ENCODE measurements around the gene GEMIN5. TPM values are rescaled to one million over a fixed set of nuclear protein-coding genes. Genes with fewer than 3 reads are reported as not detected.

GEMIN5 gene
- total RNA-seq, 4 donors from 2014 or later: 16.7 to 20.5 (median 18.9) TPM

DNA sequence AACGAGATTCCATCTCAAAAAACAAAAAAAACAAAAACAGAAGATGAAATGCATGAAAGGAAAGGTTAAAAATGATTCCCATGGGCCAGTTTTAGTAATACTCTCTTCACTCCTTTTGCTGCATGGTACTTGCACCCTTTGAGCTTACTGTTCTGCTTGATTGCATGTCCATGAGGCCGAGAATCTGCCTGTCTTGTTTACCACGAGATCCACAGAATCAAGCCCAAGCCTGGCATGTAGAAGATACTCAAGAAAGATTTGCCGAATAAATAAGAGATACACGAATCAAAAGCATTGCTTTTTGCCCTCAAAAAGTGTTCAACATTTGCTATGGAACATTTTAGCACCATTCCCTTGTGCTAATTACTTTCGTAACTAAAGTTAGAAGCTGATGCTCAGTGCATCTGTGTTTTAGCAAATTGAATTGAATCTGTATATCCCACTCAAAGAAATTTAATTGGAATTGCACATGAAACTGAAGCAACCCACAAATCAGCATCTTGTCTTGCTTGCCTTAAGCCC, 88.7 kb downstream of the GEMIN5 start:
- intact Hi-C loops (cut with DNase I; ENCODE audit: low total_unique reads): no loop called here
- TF ChIP-seq, protein P1, sequence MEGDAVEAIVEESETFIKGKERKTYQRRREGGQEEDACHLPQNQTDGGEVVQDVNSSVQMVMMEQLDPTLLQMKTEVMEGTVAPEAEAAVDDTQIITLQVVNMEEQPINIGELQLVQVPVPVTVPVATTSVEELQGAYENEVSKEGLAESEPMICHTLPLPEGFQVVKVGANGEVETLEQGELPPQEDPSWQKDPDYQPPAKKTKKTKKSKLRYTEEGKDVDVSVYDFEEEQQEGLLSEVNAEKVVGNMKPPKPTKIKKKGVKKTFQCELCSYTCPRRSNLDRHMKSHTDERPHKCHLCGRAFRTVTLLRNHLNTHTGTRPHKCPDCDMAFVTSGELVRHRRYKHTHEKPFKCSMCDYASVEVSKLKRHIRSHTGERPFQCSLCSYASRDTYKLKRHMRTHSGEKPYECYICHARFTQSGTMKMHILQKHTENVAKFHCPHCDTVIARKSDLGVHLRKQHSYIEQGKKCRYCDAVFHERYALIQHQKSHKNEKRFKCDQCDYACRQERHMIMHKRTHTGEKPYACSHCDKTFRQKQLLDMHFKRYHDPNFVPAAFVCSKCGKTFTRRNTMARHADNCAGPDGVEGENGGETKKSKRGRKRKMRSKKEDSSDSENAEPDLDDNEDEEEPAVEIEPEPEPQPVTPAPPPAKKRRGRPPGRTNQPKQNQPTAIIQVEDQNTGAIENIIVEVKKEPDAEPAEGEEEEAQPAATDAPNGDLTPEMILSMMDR (IDR thresholded peaks at IDR 0.05): no peak
- TF ChIP-seq POLR2A (IDR thresholded peaks at IDR 0.05): no peak
- DNase-seq (ENCODE audit: low spot score in 2 of 2): no peak
- peak overlapping the region; percentile 41 for H3K4me3 ChIP-seq (ENCODE audit: low read depth, poor library complexity, severe bottlenecking)
- 59 to 60% methylated on average over 6 of the region's 6 CpGs for WGBS, 2 donors

DNA sequence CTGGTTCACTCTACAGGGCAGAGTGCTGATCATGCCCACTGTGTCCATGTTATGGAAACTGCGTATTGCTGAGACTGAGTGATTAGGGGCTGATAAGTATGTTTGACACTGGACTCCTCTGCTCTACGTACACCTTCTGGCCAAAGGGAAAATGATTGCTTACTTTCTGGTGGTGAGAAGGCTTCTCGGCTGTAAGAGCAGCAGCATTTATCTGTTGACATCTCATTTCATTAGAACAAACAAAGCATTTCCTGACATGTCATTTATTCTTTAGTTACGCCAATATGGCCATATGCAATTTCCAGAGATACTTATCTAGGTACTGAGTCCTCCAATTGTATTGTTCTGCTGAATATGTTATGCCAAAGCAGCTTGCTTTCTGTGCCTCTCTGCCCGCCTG, 93.2 kb downstream of the GEMIN5 start:
- DNase-seq (ENCODE audit: low spot score in 2 of 2): no peak
- no peak overlapping the region for H3K4me3 ChIP-seq (ENCODE audit: low read depth, poor library complexity, severe bottlenecking)
- intact Hi-C loops (cut with DNase I; ENCODE audit: low total_unique reads): no loop called here
- TF ChIP-seq, protein P1 (IDR thresholded peaks at IDR 0.05): no peak
- TF ChIP-seq POLR2A (IDR thresholded peaks at IDR 0.05): no peak
- WGBS, 2 donors: 83 to 86% methylated on average over 5 of the region's 5 CpGs

- no peak for TF ChIP-seq POLR2A (IDR thresholded peaks at IDR 0.05)
- TF ChIP-seq, protein P1 (IDR thresholded peaks at IDR 0.05): no peak
- no peak for DNase-seq (ENCODE audit: low spot score in 2 of 2)
- 89 to 94% methylated on average over 6 of the region's 6 CpGs for WGBS, 2 donors
- H3K4me3 ChIP-seq (ENCODE audit: low read depth, poor library complexity, severe bottlenecking): no peak overlapping the region
- intact Hi-C loops (cut with DNase I; ENCODE audit: low total_unique reads): no loop called here
Measured at GRCh38 chr5:154842689-154843530, 95.1 kb downstream of the GEMIN5 start.

GRCh38 chr5:154841273-154841661, 96.7 kb downstream of the GEMIN5 start:
- no peak for TF ChIP-seq POLR2A (IDR thresholded peaks at IDR 0.05)
- TF ChIP-seq, protein P1 (IDR thresholded peaks at IDR 0.05): no peak
- DNase-seq (ENCODE audit: low spot score in 2 of 2): no peak
- intact Hi-C loops (cut with DNase I; ENCODE audit: low total_unique reads): no loop called here
- H3K4me3 ChIP-seq (ENCODE audit: low read depth, poor library complexity, severe bottlenecking): no peak overlapping the region

DNA sequence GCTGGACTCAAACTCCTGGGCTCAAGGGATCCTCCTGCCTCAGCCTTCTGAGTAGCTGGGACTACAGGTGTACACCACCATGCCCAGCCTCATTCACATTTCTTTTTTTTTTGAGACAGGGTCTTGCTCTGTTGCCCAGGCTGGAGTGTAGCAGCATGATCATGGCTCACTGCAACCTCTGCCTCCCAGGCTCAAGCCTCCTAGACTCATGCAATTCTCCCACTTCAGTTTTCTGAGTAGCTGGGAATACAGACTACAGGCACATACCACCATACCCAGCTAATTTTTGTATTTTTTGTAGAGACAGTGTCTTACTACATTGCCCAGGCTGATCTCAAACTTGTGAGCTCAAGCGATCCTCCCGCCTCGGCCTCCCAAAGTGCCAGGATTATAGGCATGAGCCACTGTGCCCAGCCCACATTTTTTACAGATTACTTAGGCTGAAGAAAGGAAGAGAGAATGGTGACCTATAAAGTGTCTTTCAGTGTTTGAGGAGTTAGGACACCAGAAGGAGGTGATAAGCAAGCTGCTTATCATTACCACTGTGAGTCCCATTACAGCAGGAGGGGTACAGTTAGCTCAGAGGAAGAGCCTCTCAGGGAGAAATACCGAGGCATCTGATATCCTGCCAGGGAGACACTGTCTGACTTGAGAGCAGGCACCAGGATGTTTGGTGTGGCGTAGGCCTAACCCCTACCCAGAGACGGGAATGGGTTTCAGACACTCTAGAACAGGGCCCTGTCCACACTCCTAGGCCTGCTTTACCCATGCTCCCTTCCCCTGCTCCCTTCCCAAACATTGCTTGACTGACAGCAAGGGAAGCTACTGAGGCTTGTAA, 97.4 kb downstream of the GEMIN5 start:
- WGBS, 2 donors: 87 to 90% methylated on average over 6 of the region's 6 CpGs
- DNase-seq (ENCODE audit: low spot score in 2 of 2): no peak
- intact Hi-C loops (cut with DNase I; ENCODE audit: low total_unique reads): no loop called here
- TF ChIP-seq, protein P1 (IDR thresholded peaks at IDR 0.05): no peak
- no peak for TF ChIP-seq POLR2A (IDR thresholded peaks at IDR 0.05)
- no peak overlapping the region for H3K4me3 ChIP-seq (ENCODE audit: low read depth, poor library complexity, severe bottlenecking)

Other genes starting within 250 kb of the GEMIN5 start
- 100 to 1,000 TPM in 3 of 4 donors, 10 to 100 TPM in 1; 96.0 to 115 (median 104) TPM for gene LARP1, start 182.8 kb downstream of the GEMIN5 start, total RNA-seq
- gene FAXDC2, start 87.6 kb downstream of the GEMIN5 start, total RNA-seq: 10 to 100 TPM; 20.2 to 72.8 (median 47.3) TPM
- 10 to 100 TPM; 47.8 to 92.9 (median 65.4) TPM for gene CNOT8, start 79.6 kb downstream of the GEMIN5 start, total RNA-seq
- 10 to 100 TPM; 19.1 to 24.4 (median 22.2) TPM for gene MRPL22, start 2.9 kb upstream of the GEMIN5 start, total RNA-seq
- gene KIF4B, start 75.5 kb upstream of the GEMIN5 start, total RNA-seq: not detected